IMR-90 (cell line): ENCODE results near the gene CHD9.

Source experiments
- CEBPB ChIP-seq: IDR thresholded peaks from 2 replicates; pipeline ENCODE4 v1.6.1; 2012; ENCODE audit warnings: low read depth, low read length, improper control_type of control experiment
- USF2 ChIP-seq: fragments of 150-350 bp; IDR thresholded peaks from 2 replicates; pipeline ENCODE4 v1.6.1; 2017; ENCODE audit warnings: mild to moderate bottlenecking, antibody characterized with exemption, low read length, low read depth
- TF ChIP-seq, protein P1 (sequence below): conservative IDR thresholded peaks from 2 replicates; pipeline ENCODE4 v1.5.1; 2012; ENCODE audit warnings: mild to moderate bottlenecking, low read depth, low read length, improper control_type of control experiment

DNA sequence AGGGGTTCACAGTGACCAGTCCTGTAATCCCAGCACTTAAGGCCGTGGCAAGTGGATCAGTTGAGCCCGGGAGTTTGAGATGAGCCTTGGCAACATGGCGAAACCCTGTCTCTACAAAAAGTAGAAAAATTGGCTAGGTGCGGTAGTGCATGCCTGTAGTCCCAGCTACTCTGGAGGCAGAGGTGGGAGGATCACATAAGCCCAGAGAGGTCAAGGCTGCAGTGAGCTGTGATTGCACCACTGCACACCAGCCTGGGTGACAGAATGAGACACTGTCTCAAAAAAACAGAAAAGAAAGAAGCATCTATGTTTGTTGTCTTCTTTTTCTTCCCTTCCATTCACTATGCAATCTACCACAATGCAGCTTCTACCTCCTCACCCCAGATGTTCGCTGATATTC is 227.5 kb downstream of the CHD9 start:
- TF ChIP-seq CEBPB (no peak), USF2 (no peak)
- TF ChIP-seq, protein P1, sequence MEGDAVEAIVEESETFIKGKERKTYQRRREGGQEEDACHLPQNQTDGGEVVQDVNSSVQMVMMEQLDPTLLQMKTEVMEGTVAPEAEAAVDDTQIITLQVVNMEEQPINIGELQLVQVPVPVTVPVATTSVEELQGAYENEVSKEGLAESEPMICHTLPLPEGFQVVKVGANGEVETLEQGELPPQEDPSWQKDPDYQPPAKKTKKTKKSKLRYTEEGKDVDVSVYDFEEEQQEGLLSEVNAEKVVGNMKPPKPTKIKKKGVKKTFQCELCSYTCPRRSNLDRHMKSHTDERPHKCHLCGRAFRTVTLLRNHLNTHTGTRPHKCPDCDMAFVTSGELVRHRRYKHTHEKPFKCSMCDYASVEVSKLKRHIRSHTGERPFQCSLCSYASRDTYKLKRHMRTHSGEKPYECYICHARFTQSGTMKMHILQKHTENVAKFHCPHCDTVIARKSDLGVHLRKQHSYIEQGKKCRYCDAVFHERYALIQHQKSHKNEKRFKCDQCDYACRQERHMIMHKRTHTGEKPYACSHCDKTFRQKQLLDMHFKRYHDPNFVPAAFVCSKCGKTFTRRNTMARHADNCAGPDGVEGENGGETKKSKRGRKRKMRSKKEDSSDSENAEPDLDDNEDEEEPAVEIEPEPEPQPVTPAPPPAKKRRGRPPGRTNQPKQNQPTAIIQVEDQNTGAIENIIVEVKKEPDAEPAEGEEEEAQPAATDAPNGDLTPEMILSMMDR, result no peak
